Caki2 (cell line): ENCODE results near the gene C18orf32. TPM values are rescaled to one million over a fixed set of nuclear protein-coding genes. Genes with fewer than 3 reads are reported as not detected.
"Not testable (repeated sequence)": the region's sequence is repeated elsewhere in the genome, so short reads cannot be mapped to it uniquely, and the experiment has no call there.

Experiments used
- DNase-seq: peaks from one replicate; pipeline ENCODE4 v3.0.0-alpha.2; 2015; ENCODE audit warnings: low read depth
- in situ Hi-C: cut with HindIII; loops from 2 replicates; pipeline ENCODE4 v1.10.0; 2016; ENCODE audit warnings: low sequenced_read_pairs, low pct_unique_long_range_greater_than_20kb, mixed read lengths
- total RNA-seq: library from RNA; depleted of rRNA; stranded (reverse); fragments of >200 nt; shearing (Covaris generic); gene quantifications from 2 replicates; pipeline ENCODE4 v1.2.3, GENCODE V29; 2014; ENCODE audit warnings: low replicate concordance

The C18orf32 gene
- total RNA-seq, 1 experiment from 2014 or later, result 35.9 TPM

GRCh38 chr18:49510393-49511115 lies 23.5 kb upstream of the C18orf32 start:
- DNase-seq, result peak; percentile 35
- in situ Hi-C loops, result no loop called here

- DNase-seq, in situ Hi-C loops: not testable (repeated sequence)
Observed at GRCh38 chr18:49506438-49506837, 19.4 kb upstream of the C18orf32 start.

GRCh38 chr18:49503931-49504330 lies 16.9 kb upstream of the C18orf32 start:
- in situ Hi-C loops, result no loop called here
- DNase-seq, result no peak

- no peak for DNase-seq
- in situ Hi-C loops, result no loop called here
Observed at GRCh38 chr18:49500201-49500921, 13.3 kb upstream of the C18orf32 start.

- no peak for DNase-seq
- in situ Hi-C loops, result no loop called here
Observed at GRCh38 chr18:49499046-49499637, 12.1 kb upstream of the C18orf32 start.

- in situ Hi-C loops, result no loop called here
- DNase-seq, result no peak
Observed at GRCh38 chr18:49495480-49495879, 8.4 kb upstream of the C18orf32 start.

- in situ Hi-C loops, result no loop called here
- DNase-seq, result no peak
Observed at GRCh38 chr18:49495076-49495475, 8.0 kb upstream of the C18orf32 start.

- in situ Hi-C loops, result no loop called here
- DNase-seq, result no peak
Observed at GRCh38 chr18:49494660-49495059, 7.6 kb upstream of the C18orf32 start.

- in situ Hi-C loops, result no loop called here
Observed at GRCh38 chr18:49492694-49493033, 5.6 kb upstream of the C18orf32 start.

GRCh38 chr18:49491857-49492693 lies 5.0 kb upstream of the C18orf32 start, which contains the start of gene RPL17:
RPL17 (minus strand) TSS chr18:49492465.
- peak; percentile 91 for DNase-seq
- in situ Hi-C loops, result no loop called here

More at GRCh38 chr18:49492694-49493033, 5.6 kb upstream of the C18orf32 start:
- DNase-seq, result no peak

- DNase-seq, result no peak
- in situ Hi-C loops, result no loop called here
Observed at GRCh38 chr18:49491534-49491856, 4.5 kb upstream of the C18orf32 start.

- in situ Hi-C loops, result no loop called here
- no peak for DNase-seq
Observed at GRCh38 chr18:49490246-49490762, 3.3 kb upstream of the C18orf32 start.

- DNase-seq, result no peak
- in situ Hi-C loops, result no loop called here
Observed at GRCh38 chr18:49487711-49488310, 777 bp upstream of the C18orf32 start.

- DNase-seq, result no peak
- in situ Hi-C loops, result no loop called here
Observed at GRCh38 chr18:49486606-49486952, 455 bp downstream of the C18orf32 start.

GRCh38 chr18:49486134-49486533 lies 900 bp downstream of the C18orf32 start:
- in situ Hi-C loops, result no loop called here
- no peak for DNase-seq

- in situ Hi-C loops, result no loop called here
- no peak for DNase-seq
Observed at GRCh38 chr18:49483198-49483597, 3.8 kb downstream of the C18orf32 start.

- in situ Hi-C loops, result no loop called here
- DNase-seq, result no peak
Observed at GRCh38 chr18:49481907-49482306, 5.1 kb downstream of the C18orf32 start.

GRCh38 chr18:49481317-49481716 lies 5.7 kb downstream of the C18orf32 start:
- in situ Hi-C loops, result no loop called here
- no peak for DNase-seq
